HG03342 (cell line): Measurements from ENCODE around the gene PLXNB2.

ENCODE experiments used
- ATAC-seq: cut with Tn5 transposase; IDR thresholded peaks from one replicate; pipeline ENCODE4 v1.9.1; 2021; ENCODE audit warnings: mild to moderate bottlenecking, moderate library complexity; ENCODE audit not compliant: unreplicated experiment

Gene PLXNB2

DNA sequence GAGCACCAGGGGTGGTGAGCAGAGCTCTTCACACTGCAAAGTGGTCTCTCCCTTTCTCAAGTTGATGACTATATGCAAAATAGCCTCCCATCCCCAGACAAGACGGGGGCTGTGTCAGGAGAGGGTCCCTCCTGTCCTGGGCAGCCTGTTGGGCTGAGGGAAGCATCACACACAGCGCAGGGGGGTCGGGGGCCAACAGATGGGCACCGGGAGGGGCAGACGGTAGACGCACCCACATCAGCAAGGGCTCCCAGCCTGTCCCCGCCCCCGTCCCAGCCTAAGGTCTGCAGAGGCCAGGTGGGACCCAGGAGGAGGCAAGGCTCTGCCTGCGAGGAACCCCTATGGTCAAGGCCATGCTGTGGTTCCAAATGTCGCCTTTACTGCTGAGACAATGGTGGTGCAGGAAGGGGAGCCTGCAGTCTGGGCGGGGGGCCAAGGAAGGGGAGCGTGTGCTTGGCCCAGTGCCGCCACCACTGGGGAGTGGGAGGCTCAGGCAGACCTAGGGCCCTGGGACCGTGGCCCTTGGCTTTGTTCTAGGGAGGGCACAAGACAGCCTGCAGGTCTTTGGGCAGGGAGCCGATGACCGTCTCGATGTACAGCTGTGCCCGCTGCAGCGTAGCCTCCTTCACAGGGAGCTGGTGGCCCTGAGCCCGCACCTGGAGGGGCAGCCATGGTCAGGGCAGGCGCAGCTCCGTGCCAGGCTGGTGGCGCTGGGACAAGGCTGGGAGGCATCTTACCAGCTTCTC lies 4.3 kb upstream of the PLXNB2 start:
- no peak for ATAC-seq

DNA sequence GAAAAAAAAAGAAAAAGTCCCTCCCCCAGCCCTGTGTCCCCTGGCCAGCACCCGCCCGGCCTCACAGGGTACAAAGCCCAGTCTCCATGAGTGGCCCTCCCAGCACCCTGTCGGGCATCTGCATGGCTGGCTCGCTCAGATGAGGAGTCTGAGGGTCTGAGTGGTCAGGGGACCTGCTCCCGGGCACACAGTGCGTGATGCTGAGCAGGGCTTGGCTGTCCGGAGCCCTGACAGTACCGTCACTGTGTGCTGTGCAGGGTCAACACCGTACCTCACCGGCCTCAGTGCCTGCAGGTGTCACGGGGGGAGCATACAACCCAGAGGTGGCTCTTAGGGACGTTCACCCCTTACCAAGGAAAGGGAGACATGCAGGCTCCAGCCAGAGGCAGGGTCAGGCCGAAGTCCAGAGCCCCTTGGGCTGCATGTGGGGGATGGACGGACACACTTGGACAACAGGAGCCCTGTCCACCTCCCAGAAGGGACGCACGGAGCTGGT lies 3.6 kb upstream of the PLXNB2 start:
- ATAC-seq = no peak

DNA sequence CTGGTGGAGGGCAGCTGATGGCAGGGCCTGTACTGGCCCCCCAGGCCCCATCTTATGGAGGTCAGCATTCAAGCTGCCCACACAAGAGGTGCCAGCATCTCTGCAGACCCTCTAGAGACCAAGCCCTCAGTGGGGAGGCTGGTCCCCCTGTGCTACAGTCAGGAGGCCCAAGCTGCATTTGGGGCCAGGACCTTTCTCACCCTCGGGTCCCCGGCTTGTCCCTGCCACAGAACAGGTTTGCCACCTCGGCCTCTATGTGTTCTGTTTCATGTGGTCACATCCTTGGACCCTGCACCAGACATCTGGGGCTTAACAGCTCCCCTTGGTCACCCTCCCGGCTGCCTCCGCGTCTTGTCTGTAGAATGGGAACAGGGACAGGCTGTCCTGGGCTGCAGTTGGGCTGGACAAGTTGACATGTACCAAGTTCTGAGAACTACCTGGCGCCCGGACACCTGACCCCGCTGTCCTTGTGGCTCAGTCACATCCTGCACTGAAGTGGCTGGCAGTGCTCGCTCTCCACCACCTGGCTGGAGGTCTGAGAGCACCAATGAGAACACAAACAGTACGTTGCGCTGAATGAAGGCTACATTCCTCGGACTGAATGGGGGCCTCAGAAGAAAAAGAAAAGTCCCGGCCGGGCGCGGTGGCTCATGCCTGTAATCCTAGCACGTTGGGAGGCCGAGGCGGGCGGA lies 2.7 kb upstream of the PLXNB2 start:
- ATAC-seq = no peak

DNA sequence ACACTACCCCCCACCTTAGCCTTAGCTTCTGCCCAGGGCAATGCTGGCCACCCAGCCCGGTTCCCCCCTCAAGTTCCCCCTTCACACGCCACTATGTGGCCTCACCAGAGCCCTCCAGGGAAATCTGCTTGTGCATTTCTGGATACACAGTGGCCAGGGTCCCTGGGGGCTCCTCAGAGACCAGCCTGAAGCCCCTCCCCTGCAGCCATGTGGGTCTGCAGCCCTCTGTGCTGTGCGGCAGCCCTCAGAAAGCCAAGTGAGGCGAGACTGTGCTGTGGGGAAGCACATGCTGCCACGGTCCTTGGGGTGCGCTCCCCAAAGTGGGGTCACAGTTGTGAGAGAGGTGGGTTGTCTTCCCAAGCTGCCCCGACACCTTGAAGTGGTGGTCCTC lies 2.1 kb upstream of the PLXNB2 start:
- no peak for ATAC-seq

DNA sequence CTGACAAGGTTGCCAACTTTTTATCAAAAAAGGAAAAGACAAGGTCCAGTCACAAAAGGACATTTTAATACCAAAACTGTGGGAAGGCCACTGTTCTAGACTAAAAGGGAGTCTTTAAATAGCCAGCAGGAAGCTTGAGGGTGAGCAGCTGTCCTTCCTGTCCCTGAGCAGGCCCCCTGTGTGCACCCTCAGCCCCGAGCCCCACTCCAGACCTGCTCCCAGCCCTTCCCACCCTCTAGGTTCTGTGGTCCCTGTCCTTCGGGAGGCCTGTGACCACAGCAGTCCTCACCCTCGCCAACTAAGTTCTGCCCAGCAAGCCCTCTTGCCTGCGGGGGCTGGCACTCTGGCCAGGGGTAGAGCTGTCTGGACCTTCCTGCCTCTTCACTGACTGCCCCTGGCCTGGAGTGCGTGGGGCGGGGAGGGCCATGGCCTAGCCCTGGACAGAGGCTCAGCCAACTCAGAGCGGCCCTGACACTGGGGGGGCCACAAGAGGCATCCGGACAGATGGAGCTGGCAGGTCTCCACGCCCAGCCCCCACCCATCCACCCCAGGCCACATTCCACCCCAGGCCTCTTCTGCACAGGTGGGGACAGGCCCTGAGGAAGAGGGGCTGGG lies 1.6 kb upstream of the PLXNB2 start:
- no peak for ATAC-seq

DNA sequence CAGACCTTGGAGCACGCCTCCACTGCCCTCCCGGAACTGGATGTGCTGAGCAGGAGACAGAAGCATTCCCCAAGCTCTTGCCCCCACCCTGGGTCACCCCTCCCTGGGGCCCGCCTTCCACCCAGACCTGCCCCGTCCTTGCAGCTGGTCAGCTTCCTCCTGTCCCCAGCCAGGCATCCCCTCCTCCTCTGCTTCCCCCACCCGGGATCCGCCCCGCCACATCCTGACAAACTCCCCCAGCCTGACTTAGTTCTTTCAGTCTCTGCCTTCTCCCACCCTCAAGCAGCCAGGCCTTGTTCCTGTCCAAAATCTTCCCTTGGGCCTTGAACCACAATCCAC lies 1.1 kb upstream of the PLXNB2 start:
- no peak for ATAC-seq

DNA sequence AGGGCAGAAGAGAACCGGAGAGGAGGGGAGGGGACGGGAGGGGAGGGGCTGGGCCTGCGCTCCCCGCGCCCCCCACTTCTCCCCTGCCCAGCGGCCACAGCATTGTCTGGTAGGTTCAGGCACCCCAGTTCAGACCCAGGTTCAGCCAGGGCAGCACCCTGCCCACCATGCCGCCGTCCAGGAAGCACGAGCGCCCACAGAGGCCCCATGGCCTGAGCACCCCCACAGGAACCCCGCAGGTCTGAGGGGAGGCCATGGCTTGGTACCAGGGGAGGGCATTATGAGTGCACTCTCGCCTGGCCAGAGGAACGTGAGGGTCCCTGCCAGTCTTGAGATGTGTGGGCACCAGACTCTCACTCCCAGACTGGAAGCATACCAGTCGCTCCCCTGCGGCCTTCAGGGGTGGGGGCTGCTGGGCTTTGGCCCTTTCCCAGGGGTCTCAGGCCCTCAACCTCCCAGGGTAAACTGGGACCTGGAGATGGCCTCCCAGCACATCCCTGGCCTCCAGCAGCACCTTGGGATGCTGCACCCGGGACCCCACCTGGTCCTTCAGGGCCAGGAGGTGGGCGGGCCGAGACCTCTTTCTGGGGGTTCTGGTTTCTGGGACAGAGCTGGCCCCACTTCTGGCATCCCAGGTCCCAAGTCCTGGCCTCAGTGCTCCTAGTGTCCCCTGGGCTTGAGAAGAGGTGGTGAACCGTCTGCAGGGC lies 597 bp upstream of the PLXNB2 start:
- ATAC-seq = no peak

DNA sequence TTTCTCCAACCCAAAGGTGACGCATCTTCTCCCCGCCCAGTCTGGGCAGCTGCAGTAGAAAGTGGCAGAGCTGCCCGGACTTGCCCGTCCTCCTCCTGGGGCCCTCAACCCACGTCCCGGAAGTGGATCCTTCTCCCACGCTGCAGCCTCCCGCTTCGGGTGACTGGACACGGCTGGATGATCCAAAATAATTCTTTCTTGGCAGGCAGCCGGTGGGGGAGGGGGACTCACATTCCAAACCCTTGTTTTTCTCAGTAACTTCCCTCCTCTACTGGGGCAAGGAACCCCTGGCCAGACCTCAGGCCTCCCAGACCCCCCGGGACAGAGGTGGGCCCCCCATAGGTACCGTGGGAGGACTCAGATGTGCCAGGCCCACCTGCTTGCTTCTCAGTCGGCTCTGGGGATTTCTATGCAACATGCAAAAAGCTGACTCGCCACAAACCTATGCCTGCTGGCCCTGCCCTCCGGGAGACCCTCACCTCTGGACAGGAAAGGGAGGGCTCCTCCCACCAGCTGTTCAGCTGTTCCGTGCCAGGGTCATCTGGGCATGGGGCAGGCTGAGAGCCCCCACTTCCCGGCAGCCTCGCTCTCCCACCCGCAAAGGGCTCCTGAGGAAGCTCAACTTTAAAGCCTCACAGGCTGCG lies 1.4 kb downstream of the PLXNB2 start:
- no peak for ATAC-seq

DNA sequence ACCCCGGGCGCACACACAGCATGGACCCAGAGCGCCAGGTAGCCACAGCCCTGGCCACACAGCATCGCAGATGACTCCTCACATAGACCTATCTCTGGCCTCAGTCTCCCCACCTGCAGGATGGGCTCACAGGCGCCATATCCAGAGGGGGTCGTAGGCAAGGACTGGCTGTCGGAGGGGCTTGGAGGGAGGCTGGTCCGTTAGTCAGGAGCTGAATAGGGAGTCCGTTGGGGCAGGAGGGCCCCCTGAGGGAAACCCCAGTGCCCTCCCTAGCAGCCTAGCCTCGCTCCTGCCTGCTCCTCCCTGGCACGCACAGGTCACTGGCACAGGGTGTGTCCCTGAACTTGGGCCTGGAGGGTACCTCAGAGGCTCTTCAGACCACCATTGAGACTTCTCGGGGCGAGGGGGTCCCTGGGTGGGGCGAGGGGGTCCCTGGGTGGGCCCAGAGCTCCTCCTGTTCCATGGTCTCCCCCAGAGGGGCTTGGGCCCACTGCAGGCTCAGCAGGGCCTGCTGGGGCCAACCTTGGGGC lies 2.0 kb downstream of the PLXNB2 start:
- ATAC-seq = no peak

DNA sequence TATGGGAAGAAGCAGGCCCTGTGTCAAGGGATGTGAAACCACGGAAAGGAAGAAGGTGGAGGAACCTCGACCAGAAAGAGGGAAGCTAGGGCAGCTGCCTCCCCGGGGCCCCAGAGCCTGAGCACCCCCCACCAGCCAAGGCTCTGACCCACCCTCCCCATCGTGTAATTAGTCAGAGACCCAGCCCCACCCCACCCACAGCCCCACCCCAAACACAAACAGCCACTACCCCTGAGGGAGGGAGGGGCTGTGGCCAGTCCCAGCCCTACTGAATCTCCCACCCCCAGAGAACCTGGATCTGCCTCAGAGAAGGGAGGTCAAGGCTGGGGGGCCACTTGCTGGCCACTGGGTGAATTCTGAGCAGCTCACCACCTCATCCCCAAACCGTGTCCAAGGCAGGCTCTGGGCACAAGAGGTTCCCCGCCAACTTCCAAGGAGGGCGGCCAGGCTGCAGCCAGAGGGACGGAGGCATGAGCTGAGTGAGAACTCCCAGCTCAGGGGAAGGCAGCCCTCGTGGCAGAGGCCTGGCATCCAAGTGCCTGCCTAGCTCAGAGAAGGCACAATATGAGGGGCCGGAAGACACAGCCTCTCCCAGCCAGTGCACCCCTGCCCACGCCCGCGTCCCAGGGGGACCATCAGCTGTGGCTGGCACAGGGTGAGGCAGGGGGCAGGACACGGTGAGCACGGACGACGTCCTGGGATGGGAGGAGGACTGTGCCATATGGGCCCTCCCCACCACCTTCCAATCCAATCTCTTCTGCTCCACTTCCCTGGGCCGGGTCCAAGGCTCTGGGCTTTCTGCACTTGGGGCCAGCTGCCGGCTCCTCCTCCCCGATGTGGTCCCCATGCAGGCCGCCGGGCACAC lies 2.7 kb downstream of the PLXNB2 start:
- ATAC-seq = no peak

DNA sequence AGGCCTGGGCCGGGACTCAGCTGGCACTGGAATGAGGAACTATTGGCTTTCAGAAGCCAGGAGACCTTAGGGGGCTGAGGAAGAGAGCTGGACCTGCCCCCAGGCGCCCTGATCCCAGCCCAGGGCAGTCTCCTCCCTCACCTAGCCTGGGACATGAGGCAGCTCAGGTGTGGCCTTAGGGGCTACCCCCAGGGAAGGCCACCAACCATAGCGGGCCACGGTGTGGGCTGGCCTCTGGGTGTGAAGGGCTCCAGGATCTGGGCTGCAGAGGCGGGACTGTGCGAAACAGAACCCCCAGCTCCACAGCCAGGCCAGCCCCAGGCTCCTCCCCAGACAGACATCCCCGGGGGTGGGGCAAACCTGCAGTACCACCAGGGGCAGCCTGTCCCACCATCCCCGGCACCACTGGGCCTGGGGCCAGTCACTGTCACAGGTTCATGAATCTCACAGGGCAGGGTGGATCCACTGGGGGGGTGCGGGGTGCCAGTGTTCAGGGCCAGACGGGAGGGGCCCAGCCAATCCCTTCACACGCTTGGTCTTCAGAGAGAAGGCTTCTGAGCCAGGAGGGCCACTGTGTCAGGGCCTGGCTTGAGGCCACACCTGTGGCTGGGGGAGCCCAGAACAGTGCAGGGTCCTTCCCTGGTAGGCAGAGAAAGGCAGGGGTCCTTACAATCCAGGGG lies 3.5 kb downstream of the PLXNB2 start:
- no peak for ATAC-seq

DNA sequence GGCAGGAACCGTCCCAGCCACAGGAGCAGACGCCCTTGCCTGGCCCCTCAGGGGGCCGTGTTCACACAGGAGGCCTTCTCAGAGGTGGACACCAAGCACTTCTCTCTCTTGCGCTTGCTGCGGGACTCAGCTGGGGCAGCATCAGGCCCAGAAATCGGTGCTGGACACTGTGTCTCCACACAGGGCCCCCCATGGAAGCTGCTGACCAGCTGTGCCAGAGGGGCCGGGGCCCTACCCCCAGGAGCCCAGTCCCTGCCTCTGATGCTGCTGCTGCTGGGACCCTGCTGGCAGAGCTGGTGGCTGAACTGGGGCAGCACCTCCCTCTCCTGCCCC lies 4.0 kb downstream of the PLXNB2 start:
- ATAC-seq = no peak

DNA sequence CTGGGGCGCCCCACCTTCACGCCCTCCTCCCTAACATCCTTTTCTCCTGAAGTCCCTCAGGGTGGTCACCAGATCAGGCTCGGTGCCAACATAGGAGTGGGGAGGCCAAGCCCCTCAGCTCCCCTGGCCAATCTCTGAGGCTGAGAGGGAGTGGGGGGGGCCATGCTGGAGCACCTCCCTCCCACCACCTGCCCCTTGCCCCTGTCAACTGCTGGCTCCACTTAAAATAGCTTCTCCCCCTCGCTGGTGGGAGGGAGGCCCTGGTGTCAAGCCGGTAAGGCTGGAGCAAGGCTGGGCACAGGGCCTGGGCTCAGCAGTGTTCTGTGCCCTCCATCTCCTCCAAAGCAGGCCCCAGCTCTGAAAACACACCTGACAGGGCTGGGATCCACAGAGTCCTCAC lies 4.9 kb downstream of the PLXNB2 start:
- no peak for ATAC-seq

DNA sequence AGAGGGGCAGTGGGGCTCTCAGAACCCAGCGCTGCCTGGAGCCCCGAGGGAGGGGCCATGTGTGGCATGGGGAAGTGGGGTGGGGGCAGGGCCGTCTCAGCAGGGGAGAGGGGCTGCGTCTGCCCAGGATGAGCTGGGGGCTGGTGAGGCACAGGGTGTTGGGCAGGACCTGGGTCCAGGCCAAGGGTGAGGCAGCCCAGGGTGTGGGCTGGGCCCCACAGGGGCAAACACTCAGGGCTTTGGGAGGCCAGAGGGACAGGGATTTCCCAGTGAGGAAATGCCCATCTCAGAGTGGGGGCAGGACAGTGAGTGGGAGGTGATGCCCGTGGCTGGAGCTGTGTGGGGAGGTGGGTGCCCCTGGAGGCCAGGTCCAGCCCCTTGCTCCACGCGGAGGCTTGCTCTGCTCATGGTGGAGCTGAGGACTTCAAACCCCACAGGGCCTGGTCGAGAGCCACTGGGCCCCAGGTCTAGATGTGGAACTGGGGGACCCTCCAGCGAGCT lies 5.4 kb downstream of the PLXNB2 start:
- ATAC-seq = no peak

DNA sequence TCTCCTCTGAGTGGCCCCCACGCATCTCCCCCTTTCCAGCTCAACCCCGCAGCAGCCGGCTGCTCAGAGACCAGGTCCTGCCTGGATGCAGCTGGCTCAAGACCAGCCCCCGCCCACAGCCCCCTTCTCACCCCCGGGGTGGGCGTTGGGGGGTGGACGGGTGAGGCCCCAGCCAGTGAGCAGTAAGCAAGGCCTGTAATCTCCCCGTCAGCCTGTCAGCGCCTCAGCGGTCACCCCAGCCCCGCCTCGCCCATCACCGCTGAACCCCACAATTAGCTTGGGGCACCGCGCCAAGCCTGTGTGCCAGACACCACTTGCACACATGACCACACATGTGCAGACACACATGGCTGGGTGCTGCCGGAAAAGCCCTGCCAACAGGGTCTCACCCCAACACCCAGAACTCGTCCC lies 5.9 kb downstream of the PLXNB2 start:
- no peak for ATAC-seq

DNA sequence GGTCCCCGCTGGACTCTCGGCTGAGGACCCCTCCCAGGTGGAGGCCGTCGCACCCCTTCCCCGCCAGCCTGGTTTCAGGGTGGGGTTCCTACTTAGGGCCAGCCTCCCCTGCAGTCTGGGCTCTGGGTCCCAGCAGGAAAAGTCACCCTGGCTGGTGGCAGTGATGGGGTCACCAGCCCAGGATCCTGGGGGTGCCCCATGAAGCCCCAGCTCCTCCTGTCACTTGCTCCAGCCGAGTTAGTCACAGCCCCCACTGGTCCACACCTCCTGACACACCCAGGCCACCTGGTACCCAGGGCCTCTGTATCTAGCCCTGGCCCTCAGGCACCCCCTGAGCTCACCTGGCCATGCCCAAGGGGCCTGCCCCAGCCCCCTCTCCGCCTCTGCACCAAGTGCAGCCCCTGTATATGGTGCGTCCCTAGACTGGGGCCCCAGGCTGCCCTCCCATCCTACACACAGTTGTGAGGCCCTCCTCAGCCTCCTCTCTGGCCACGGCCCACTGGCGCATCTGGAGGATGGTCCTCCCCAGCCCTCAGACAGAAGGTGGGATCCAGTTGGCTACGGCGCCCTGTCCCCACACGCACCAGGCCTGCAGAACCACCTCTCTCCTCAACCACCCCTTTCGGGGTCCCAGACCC lies 6.7 kb downstream of the PLXNB2 start:
- no peak for ATAC-seq

DNA sequence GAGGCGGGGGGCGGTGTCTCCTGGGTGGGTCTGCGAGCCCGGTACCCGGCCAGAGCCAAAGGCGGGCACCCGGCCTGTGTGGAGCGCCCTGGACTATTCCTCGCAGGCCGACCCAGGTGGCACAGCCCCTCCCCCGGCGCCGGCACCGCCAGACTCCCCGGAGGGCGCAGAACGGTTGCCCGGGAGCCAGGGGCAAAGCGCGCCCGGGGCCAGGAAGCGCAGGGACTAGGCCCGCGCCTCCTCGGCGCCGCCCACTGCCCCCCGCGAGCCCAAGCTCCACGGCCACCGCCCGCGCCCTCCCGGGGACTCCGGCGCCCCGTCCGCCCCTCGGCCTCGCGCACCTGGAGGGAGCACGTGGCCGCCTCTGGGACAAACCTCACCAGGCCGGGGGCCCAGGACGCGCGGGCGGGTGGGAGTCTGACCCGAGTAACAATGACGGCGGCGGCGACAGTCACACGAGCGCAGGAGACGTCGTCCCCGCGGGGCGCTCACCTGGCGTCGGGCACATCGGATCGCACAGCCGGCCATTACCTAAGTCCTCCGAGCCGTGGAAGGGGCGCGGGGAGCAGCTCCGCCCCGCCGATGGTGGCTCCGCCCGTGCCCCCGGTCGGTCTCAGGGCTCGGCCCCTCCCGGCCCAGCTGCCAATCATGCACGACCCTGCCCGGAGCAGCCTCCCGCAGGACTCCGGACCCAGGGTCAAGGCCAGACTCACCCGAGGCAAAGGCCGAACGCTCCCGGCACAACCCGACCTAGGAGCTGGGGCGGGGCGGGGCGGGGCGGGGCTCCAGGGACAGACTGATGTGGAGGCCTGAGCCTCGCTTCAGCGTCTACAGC lies 7.4 kb downstream of the PLXNB2 start:
- no peak for ATAC-seq
